Right atrium auricular region (tissue), 2 donors: ENCODE measurements around the gene PNLIPRP1. TPM values are rescaled to one million over a fixed set of nuclear protein-coding genes. Genes with fewer than 3 reads are reported as not detected.

Source experiments
- DNase-seq: peaks from one replicate; pipeline ENCODE4 v3.0.0-alpha.2; 2019; ENCODE audit warnings: low spot score
- H3K27ac ChIP-seq, 2 donors: fragments of 200-600 bp; sonication (generic); 1 replicate in 1 of 2; 2 replicates in 1 of 2; pipeline ENCODE4 v1.5.1; 2016 to 2019
- H3K27me3 ChIP-seq, 2 donors: fragments of 200-600 bp; sonication (generic); one replicate each; pipeline versions ENCODE4 v1.5.1 to v1.6.0; 2017 to 2019
- H3K36me3 ChIP-seq: fragments of 200-600 bp; sonication (generic); one replicate; pipeline ENCODE4 v1.5.1; 2016
- H3K4me1 ChIP-seq, 2 donors: fragments of 200-600 bp; sonication (generic); one replicate each; pipeline versions ENCODE4 v1.5.1 to v1.6.0; 2017 to 2019
- H3K4me3 ChIP-seq, 2 donors: fragments of 200-600 bp; sonication (generic); 1 replicate in 1 of 2; 2 replicates in 1 of 2; pipeline ENCODE4 v1.5.1; 2017 to 2019; ENCODE audit warnings: mild to moderate bottlenecking in 1 of 2, moderate library complexity in 1 of 2
- H3K9me3 ChIP-seq, 2 donors: fragments of 200-600 bp; sonication (generic); one replicate each; pipeline ENCODE4 v1.5.1; 2019
- CTCF ChIP-seq, 2 donors: fragments of 200-600 bp; sonication (generic); IDR thresholded peaks; one replicate each; pipeline ENCODE4 v1.5.1; 2019; ENCODE audit warnings: antibody characterized with exemption in 2 of 2
- total RNA-seq, 2 donors: library from RNA; depleted of rRNA; stranded (reverse); fragments of >200 nt; gene quantifications; one replicate each; pipeline ENCODE4 v1.1.0, GENCODE V29; 2016

Gene PNLIPRP1
- total RNA-seq, 2 donors from 2014 or later = not detected

GRCh38 chr10:116611153-116611545 is 20.4 kb downstream of the PNLIPRP1 start:
- no peaks in the 10 kb centered on the region for H3K4me1 ChIP-seq
- no peaks in the 10 kb centered on the region for H3K9me3 ChIP-seq
- H3K36me3 ChIP-seq = no peaks in the 10 kb centered on the region
- H3K4me3 ChIP-seq = no peak overlapping the region
- no peak for TF ChIP-seq CTCF (IDR thresholded peaks at IDR 0.05)
- no peaks in the 10 kb centered on the region for H3K27me3 ChIP-seq
- DNase-seq = no peak
- H3K27ac ChIP-seq = no peak overlapping the region

GRCh38 chr10:116612107-116612769 is 21.5 kb downstream of the PNLIPRP1 start:
- Histone ChIP-seq H3K4me1 (no peaks in the 10 kb centered on the region), H3K27ac (no peak overlapping the region), H3K27me3 (no peaks in the 10 kb centered on the region), H3K4me3 (no peak overlapping the region), H3K36me3 (no peaks in the 10 kb centered on the region), H3K9me3 (no peaks in the 10 kb centered on the region)
- no peak for TF ChIP-seq CTCF (IDR thresholded peaks at IDR 0.05)
- DNase-seq = no peak

- Histone ChIP-seq H3K27me3 (no peaks in the 10 kb centered on the region), H3K36me3 (no peaks in the 10 kb centered on the region), H3K9me3 (no peaks in the 10 kb centered on the region), H3K4me3 (no peak overlapping the region), H3K27ac (no peak overlapping the region), H3K4me1 (no peaks in the 10 kb centered on the region)
- TF ChIP-seq CTCF (IDR thresholded peaks at IDR 0.05) = no peak
- no peak for DNase-seq
Observed at GRCh38 chr10:116613471-116613870, 22.7 kb downstream of the PNLIPRP1 start.

- no peaks in the 10 kb centered on the region for H3K36me3 ChIP-seq
- no peaks in the 10 kb centered on the region for H3K4me1 ChIP-seq
- TF ChIP-seq CTCF (IDR thresholded peaks at IDR 0.05) = no peak
- no peaks in the 10 kb centered on the region for H3K9me3 ChIP-seq
- no peak overlapping the region for H3K4me3 ChIP-seq
- no peak for DNase-seq
- no peaks in the 10 kb centered on the region for H3K27me3 ChIP-seq
- H3K27ac ChIP-seq = no peak overlapping the region
Observed at GRCh38 chr10:116614796-116615195, 24.0 kb downstream of the PNLIPRP1 start.

GRCh38 chr10:116615199-116615776 is 24.5 kb downstream of the PNLIPRP1 start:
- H3K27ac ChIP-seq = no peak overlapping the region
- H3K9me3 ChIP-seq = no peaks in the 10 kb centered on the region
- TF ChIP-seq CTCF (IDR thresholded peaks at IDR 0.05) = no peak
- no peak overlapping the region for H3K4me3 ChIP-seq
- H3K27me3 ChIP-seq = no peaks in the 10 kb centered on the region
- no peaks in the 10 kb centered on the region for H3K4me1 ChIP-seq
- no peaks in the 10 kb centered on the region for H3K36me3 ChIP-seq
- no peak for DNase-seq
